AG04449 (cell line): ENCODE data around the gene TPRG1L.

Source experiments
- CTCF ChIA-PET: fragments of 350-600 bp; formaldehyde crosslinking; extraction: SDS; loops from one replicate; lab custom pipeline; 2021; ENCODE audit warnings: antibody characterized with exemption; lab: Yijun Ruan, JAX
- POLR2A ChIA-PET: fragments of 400-600, 350-600 bp; formaldehyde crosslinking; extraction: SDS; loops from one replicate; lab custom pipeline; 2020; ENCODE audit warnings: antibody characterized with exemption, inconsistent platforms; lab: Yijun Ruan, JAX
- DNase-seq: peaks from one replicate; pipeline ENCODE4 v3.0.0-alpha.2; 2010; ENCODE audit warnings: low read depth, low spot score
- H3K4me3 ChIP-seq: 2 replicates; pipeline ENCODE4 v1.5.1; 2011; ENCODE audit warnings: low read depth, mild to moderate bottlenecking, control low read depth, low read length
- CTCF ChIP-seq: IDR thresholded peaks from one replicate; pipeline ENCODE4 v1.5.1; 2011; ENCODE audit warnings: mild to moderate bottlenecking, moderate library complexity, low read length, control low read depth, inconsistent platforms; ENCODE audit not compliant: insufficient read depth; ENCODE audit errors: missing control alignments

Gene TPRG1L

GRCh38 chr1:3623441-3624199 is 1.2 kb upstream of the TPRG1L start:
- TF ChIP-seq CTCF, result no peak
- ChIA-PET POLR2A (interaction anchor here (0.6 to 0.7 kb wide), 2 partner anchors 16 to 516 kb away, joined by 3 read pairs; no protein-coding TSS in a partner anchor), CTCF (interaction anchor here (0.9 to 6.4 kb wide), 10 partner anchors 12 to 171 kb away, joined by 3 to 166 read pairs (median 6); no protein-coding TSS in a partner anchor)
- peak overlapping the region; percentile 94 for H3K4me3 ChIP-seq
- no peak for DNase-seq

DNA sequence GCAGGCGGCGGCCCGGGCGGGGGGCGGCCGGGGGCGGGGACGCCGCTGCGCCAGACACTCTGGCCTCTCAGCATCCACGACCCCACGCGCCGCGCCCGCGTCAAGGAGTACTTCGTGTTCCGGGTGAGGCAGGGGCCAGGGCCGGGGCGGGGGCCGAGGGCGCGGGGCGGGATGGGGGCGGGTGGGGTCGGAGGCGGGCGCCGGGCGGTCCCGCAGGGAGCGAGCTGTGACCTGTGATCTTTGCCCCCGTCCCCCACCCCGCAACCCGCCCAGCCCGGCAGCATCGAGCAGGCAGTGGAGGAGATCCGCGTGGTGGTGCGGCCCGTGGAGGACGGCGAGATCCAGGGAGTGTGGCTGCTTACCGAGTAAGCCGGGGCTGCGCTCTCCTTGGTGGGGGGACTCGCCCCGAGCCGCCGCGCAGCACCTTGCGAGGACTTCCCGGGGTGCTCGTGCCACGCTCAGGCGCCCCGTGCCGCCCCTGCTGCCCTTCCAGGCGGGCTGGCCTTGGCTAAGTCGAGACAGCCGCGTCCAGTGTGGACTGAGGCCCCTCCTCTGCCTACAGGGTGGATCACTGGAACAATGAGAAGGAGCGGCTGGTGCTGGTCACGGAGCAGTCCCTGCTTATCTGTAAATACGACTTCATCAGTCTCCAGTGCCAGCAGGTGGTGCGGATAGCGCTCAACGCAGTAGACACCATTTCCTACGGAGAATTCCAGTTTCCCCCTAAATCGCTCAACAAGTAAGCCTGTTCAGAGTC is 514 bp downstream of the TPRG1L start:
- CTCF ChIA-PET, result interaction anchor here (1.0 to 2.3 kb wide), 2 partner anchors 135 to 172 kb away, joined by 5 to 8 read pairs; no protein-coding TSS in a partner anchor
- H3K4me3 ChIP-seq, result peak overlapping the region; percentile 68
- DNase-seq, result no peak
- TF ChIP-seq CTCF, result no peak
- POLR2A ChIA-PET, result no interaction called here

DNA sequence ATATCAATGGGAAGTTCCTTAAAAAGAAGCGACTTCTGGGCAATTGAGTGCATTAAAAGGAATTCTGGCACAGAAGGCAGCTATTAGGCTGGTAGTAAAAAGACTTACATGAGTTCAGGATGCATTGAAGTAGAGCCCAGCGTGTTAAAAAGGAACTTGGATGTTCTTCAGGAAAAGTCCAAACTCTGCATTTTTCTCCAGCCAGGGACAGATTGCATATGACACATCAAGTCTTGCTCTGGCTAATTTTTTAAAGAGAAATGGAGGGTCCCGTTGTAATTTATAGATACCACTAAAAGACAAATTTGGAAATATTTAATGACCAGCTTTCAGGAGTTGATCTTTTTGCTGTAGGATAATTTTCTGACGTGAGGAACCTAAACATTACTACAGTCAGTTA is 1.2 kb downstream of the TPRG1L start:
- no peak for DNase-seq
- no peak for TF ChIP-seq CTCF
- POLR2A ChIA-PET, result no interaction called here
- CTCF ChIA-PET, result interaction anchor here (0.6 to 2.3 kb wide), 3 partner anchors 135 to 218 kb away, joined by 3 to 8 read pairs (median 5); no protein-coding TSS in a partner anchor
- peak overlapping the region; percentile 68; the same call in 1 of the 2 replicates for H3K4me3 ChIP-seq

- CTCF ChIA-PET, result interaction anchor here (1.0 to 7.0 kb wide), 4 partner anchors 8 to 175 kb away, joined by 3 to 43 read pairs (median 6); partner anchors contain the start of gene WRAP73
- H3K4me3 ChIP-seq, result no peak overlapping the region
- TF ChIP-seq CTCF, result no peak
- POLR2A ChIA-PET, result no interaction called here
- DNase-seq, result no peak
Observed at GRCh38 chr1:3627515-3628253, 2.9 kb downstream of the TPRG1L start.

DNA sequence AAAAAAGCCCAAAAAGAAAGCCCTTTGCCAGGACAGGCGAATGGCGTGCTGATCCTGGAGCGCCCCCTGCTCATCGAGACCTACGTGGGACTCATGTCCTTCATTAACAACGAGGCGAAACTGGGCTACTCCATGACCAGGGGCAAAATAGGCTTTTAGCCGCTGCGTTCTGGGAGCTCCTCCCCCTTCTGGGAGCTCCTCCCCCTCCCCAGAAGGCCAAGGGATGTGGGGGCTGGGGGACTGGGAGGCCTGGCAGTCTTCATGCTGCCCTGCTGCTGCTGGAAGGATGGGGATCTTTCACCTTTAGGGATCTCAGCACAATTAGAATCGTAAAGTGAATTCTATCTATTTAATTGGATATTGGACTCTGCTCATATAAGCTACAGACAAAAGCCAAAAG is 3.6 kb downstream of the TPRG1L start:
- ChIA-PET POLR2A (no interaction called here), CTCF (interaction anchor here (0.8 to 7.0 kb wide), 7 partner anchors 9 to 175 kb away, joined by 3 to 43 read pairs (median 4); partner anchors contain the start of gene WRAP73)
- H3K4me3 ChIP-seq, result no peak overlapping the region
- DNase-seq, result no peak
- no peak for TF ChIP-seq CTCF
